ENCODE results near the gene CDH16.

Gene CDH16

DNA sequence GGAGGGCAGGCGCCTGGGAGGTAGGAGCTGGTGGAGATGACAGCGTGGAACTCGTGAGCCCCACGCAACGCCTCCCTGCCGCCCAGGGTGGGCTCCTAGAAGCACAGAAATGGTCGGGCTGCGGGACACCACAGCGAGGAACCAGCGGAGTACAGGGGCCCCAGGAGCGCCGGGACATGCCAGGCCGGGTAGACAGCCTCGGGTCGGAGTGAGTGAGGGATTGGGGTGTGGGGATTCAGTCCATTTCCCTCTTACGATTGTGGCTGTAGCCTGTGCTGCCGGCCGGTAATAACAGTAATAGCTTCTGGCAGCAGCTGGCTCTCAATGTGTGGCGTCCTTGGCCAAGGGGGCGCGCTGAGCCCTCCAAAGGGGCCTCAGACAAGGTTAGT, 30.1 kb upstream of the CDH16 start:
- TF ChIP-seq, protein P1, sequence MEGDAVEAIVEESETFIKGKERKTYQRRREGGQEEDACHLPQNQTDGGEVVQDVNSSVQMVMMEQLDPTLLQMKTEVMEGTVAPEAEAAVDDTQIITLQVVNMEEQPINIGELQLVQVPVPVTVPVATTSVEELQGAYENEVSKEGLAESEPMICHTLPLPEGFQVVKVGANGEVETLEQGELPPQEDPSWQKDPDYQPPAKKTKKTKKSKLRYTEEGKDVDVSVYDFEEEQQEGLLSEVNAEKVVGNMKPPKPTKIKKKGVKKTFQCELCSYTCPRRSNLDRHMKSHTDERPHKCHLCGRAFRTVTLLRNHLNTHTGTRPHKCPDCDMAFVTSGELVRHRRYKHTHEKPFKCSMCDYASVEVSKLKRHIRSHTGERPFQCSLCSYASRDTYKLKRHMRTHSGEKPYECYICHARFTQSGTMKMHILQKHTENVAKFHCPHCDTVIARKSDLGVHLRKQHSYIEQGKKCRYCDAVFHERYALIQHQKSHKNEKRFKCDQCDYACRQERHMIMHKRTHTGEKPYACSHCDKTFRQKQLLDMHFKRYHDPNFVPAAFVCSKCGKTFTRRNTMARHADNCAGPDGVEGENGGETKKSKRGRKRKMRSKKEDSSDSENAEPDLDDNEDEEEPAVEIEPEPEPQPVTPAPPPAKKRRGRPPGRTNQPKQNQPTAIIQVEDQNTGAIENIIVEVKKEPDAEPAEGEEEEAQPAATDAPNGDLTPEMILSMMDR (IDR thresholded peaks at IDR 0.05), result no peak

DNA sequence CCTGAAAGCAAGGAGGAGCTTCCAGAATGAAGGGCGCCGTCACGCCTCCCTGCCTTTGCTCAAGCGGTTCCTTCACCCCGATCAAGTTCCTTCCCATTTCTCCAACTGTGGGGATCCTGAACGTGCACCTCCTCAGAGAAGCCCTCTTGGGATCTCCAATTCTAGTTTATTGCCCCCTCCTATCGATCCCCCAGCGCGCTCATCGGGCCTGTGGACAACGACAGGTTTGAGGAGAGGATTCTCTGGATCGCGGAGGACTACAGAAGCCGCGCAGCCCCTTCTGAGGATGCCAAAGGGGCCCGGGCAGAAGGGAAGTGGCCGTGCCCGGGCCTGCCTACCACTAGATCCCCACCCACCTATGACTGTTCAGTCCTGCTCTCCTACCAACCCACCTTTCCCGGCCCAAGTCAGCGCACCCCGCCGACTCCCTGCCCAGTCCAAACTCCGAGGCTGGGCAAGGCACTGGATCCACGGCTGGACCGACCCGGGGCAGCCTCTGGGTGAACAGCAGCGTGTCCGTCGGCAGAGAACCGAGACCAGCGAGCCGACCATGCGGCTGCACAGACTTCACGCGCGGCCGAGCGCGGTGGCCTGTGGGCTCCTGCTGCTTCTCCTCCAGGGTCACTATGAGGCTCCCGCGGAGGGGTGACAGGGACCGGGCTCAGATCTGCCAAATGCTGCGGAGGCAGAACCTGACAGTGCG, 29.6 kb upstream of the CDH16 start:
- TF ChIP-seq, protein P1 (IDR thresholded peaks at IDR 0.05), result no peak

DNA sequence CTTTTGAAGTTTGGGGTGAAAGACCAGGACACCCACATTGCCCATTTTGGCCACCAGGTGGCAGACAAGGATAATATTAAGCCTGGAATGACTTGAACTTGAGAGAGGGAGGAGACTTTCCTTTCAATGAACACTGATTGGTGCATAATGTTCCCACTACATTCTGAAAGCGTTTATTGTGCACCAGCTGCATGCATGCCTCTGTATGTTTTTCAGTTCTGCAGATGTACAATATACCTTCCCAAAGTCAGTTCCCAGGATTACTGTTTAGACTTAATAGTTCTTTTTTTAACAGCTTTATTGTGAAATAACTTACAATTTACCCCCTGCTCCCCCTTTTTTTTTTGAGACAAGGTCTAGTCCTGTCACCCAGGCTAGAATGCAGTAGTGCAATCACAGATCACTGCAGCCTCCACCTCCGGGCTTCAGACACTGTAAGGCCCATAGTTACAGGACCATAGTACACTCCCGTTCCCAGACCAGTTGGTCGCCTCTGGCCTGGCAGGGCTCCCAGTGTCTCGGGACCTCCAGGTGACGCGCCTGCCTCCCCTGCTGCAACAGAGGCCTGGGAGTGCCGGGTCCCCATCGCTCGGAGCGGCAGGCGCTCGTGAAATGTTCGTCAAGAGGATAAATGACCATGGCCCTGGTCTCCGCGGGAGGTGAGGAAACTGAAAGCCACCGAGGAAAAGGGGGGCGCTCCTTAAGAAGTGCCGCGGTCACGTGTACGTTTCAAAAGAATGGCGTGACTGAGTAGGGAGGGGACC, 28.8 kb upstream of the CDH16 start:
- TF ChIP-seq, protein P1 (IDR thresholded peaks at IDR 0.05), result peak; percentile 90

DNA sequence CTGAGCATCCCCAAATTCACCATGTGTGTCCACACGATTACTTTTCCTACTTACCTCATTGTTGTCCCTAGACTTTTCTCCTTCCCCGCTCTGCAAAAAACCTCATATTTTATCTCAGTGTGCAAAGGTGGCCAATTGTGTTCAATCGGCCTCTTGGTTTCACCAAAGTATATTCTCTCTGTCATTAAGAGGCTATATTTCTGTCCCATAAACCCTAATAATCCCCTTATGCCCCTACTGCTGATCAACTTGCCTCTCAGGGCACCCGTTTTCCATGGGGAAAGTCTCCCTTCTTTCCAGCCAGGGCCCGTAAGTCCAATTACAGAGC, 28.3 kb upstream of the CDH16 start:
- TF ChIP-seq, protein P1 (IDR thresholded peaks at IDR 0.05), result no peak

DNA sequence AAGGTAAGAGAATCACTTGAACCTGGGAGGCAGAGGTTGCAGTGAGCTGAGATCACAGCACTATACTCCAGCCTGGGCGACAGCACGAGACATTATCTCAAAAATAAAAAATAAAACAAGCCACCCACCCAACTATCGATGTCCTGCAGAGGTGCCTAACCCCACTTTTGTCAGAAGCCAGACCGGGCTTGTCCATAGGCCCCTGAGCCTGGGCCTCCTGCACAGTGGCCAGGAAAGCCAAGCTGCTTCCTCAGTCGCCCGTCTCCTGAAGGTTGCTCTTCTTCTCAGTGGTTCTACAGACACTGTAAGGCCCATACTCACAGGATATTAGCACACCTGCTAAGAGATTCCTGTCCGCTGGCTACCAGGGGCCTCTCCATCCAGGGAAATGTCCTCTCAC, 27.9 kb upstream of the CDH16 start:
- TF ChIP-seq, protein P1 (IDR thresholded peaks at IDR 0.05), result no peak

DNA sequence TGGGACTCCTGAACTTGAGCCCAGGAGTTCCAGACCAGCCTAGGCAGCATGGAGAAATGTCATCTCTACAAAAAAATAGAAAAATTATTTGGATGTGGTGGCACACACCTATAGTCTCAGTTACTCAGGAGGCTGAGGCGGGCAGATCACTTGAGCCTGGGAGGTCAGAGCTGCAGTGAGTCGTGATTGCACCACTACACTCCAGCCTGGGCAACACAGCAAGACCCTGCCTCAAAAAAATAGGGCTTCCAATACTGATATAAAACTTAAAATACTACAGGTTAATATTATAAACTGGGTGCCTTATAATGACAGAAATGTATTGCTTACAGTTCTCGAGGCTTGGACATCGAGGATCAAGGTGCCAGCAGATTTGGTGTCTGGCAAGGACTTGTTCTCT, 27.3 kb upstream of the CDH16 start:
- TF ChIP-seq, protein P1 (IDR thresholded peaks at IDR 0.05), result no peak

DNA sequence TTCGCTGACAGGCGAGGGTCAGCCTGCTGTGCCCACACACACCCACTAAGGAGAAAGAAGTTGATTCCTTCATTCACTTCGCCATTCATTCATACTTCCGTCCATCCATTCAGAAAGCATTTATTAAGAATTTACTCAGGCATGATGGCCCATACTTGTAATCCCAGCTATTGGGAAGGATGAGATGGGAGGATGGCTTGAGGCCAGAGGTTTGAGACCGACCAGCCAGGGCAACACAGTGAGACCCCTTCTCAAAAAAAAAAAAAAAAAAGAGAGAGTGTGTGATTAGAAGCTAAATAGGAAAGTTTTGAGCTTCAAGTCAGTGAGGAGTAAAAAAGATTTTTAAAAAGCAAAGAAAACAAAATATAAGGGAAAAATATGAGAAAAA, 25.4 kb upstream of the CDH16 start:
- TF ChIP-seq, protein P1 (IDR thresholded peaks at IDR 0.05), result no peak

Data from LNCAP (cell line).